ENCODE results near the gene POU6F1.

- TF ChIP-seq REST (IDR thresholded peaks at IDR 0.05; ENCODE audit: insufficient read depth in 1 of 2, low read depth in 2 of 2, low read length in 2 of 2): no peak
- no peak for TF ChIP-seq TAF1 (IDR thresholded peaks at IDR 0.05; ENCODE audit: borderline replicate concordance, insufficient read depth, low read length)
- no peak for TF ChIP-seq POLR2AphosphoS5 (IDR thresholded peaks at IDR 0.05; ENCODE audit: low read depth, low read length)
- no peak for TF ChIP-seq FOXP2 (optimal IDR thresholded peaks at IDR 0.05; ENCODE audit: borderline replicate concordance, extremely low read depth, extremely low read length, insufficient read depth)
- TF ChIP-seq SIN3A (IDR thresholded peaks at IDR 0.05; ENCODE audit: borderline replicate concordance, insufficient read depth, low read length): no peak
These were observed 10.1 kb upstream of the POU6F1 start for GRCh38 chr12:51227962-51228361.
